ENCODE measurements around the gene FAM131B.

The FAM131B gene

GRCh38 chr7:143398616-143399015 is 36.1 kb upstream of the FAM131B start:
- no peak for TF ChIP-seq CTCF (conservative IDR thresholded peaks at IDR 0.05; ENCODE audit: low read depth, low read length)
- H3K4me3 ChIP-seq (ENCODE audit: low read length) = no peak overlapping the region
- DNase-seq (ENCODE audit: low read depth) = no peak

GRCh38 chr7:143397710-143398530 is 35.4 kb upstream of the FAM131B start:
- no peak overlapping the region for H3K4me3 ChIP-seq (ENCODE audit: low read length)
- DNase-seq (ENCODE audit: low read depth) = no peak
- TF ChIP-seq CTCF (conservative IDR thresholded peaks at IDR 0.05; ENCODE audit: low read depth, low read length) = no peak

GRCh38 chr7:143396625-143397556 is 34.4 kb upstream of the FAM131B start:
- no peak overlapping the region for H3K4me3 ChIP-seq (ENCODE audit: low read length)
- no peak for TF ChIP-seq CTCF (conservative IDR thresholded peaks at IDR 0.05; ENCODE audit: low read depth, low read length)
- DNase-seq (ENCODE audit: low read depth) = no peak

GRCh38 chr7:143396182-143396581 is 33.7 kb upstream of the FAM131B start:
- DNase-seq (ENCODE audit: low read depth) = no peak
- H3K4me3 ChIP-seq (ENCODE audit: low read length) = no peak overlapping the region
- TF ChIP-seq CTCF (conservative IDR thresholded peaks at IDR 0.05; ENCODE audit: low read depth, low read length) = no peak

GRCh38 chr7:143395187-143396149 is 33.0 kb upstream of the FAM131B start:
- DNase-seq (ENCODE audit: low read depth) = no peak
- no peak overlapping the region for H3K4me3 ChIP-seq (ENCODE audit: low read length)
- peak; percentile 18 for TF ChIP-seq CTCF (conservative IDR thresholded peaks at IDR 0.05; ENCODE audit: low read depth, low read length)

GRCh38 chr7:143394777-143395176 is 32.3 kb upstream of the FAM131B start:
- DNase-seq (ENCODE audit: low read depth) = no peak
- no peak overlapping the region for H3K4me3 ChIP-seq (ENCODE audit: low read length)
- TF ChIP-seq CTCF (conservative IDR thresholded peaks at IDR 0.05; ENCODE audit: low read depth, low read length) = no peak

Data from retinal pigment epithelial cell (primary cell).